ENCODE measurements around the gene GFPT2.

DNA sequence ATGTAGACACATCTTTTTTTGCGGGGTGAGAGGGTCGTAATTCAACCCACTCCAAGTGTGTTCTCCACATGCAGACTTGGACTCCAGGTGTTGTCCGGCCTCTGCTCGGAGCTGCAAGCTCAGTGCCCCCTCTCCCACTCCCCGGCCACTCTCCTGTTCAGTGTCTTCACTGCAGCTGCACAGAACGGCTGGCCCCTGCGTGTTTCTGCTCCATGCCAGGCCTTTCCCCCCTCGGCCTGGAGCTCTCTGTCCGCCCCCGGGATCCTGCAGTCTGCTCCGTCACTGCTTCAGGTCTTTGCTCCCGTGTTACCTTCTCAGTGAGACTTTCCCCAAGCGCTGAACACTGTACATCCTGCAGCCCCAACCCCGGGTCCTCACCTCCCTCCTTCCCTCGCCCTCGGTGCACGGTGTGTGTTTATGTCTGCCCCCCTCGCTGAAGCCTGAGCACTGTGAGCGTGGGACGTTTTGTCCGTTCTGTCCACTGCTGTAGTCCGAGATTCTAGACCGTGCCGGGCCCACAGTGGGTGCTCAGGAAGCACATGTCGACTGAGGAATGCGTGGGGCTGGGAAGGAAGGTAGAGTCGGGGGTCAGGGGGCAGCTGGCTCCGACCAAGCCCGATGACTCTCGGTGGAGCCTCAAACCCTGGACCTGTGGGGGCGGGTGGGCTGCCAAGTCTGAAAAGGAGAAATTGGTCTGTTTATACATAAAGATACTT, 26.4 kb upstream of the GFPT2 start:
- TF ChIP-seq CTCF (conservative IDR thresholded peaks at IDR 0.05; ENCODE audit: low read depth, low read length), result no peak
- no peak for TF ChIP-seq POLR2A (IDR thresholded peaks at IDR 0.05; ENCODE audit: low read depth, low read length)
- TF ChIP-seq, protein P1, sequence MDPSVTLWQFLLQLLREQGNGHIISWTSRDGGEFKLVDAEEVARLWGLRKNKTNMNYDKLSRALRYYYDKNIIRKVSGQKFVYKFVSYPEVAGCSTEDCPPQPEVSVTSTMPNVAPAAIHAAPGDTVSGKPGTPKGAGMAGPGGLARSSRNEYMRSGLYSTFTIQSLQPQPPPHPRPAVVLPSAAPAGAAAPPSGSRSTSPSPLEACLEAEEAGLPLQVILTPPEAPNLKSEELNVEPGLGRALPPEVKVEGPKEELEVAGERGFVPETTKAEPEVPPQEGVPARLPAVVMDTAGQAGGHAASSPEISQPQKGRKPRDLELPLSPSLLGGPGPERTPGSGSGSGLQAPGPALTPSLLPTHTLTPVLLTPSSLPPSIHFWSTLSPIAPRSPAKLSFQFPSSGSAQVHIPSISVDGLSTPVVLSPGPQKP (IDR thresholded peaks at IDR 0.05; ENCODE audit: borderline replicate concordance, low read depth, low read length), result no peak

Data from IMR-90 (cell line).